CD4-positive, alpha-beta memory T cell (primary cell): ENCODE data around the gene PDE4B. TPM values are rescaled to one million over a fixed set of nuclear protein-coding genes. Genes with fewer than 3 reads are reported as not detected.

ENCODE experiments used
- CTCF ChIA-PET: fragments of 350-600 bp; sonication (Branson Sonifier 250); formaldehyde crosslinking; loops from one replicate; lab custom pipeline; 2021; ENCODE audit warnings: inconsistent platforms; ENCODE audit not compliant: partially characterized antibody; lab: Charles Lee
- POLR2A ChIA-PET: fragments of 350-600 bp; sonication (Branson Sonifier 250); formaldehyde crosslinking; loops from one replicate; lab custom pipeline; 2021; ENCODE audit not compliant: partially characterized antibody; lab: Charles Lee
- DNase-seq, 5 donors: peaks; one replicate each; pipeline versions ENCODE4 v3.0.0 to v3.0.0-alpha.2; 2020 to 2022; ENCODE audit warnings: mixed read lengths in 1 of 5
- H3K27ac ChIP-seq: one replicate; pipeline ENCODE4 v1.7.0; 2013; ENCODE audit warnings: low read depth, low read length
- H3K27me3 ChIP-seq: 2 replicates; pipeline ENCODE4 v1.7.0; 2013; ENCODE audit warnings: mild to moderate bottlenecking, low read length, moderate library complexity; ENCODE audit not compliant: insufficient read depth
- H3K36me3 ChIP-seq: 2 replicates; pipeline ENCODE4 v1.7.0; 2013; ENCODE audit warnings: mild to moderate bottlenecking, low read length, moderate library complexity; ENCODE audit not compliant: insufficient read depth
- H3K4me1 ChIP-seq: 2 replicates; pipeline ENCODE4 v1.7.0; 2013; ENCODE audit warnings: mild to moderate bottlenecking, low read length, moderate library complexity; ENCODE audit not compliant: insufficient read depth
- H3K4me3 ChIP-seq, 2 donors: one replicate each; pipeline ENCODE4 v1.7.0; 2013; ENCODE audit warnings: low read length in 2 of 2, mild to moderate bottlenecking in 1 of 2
- H3K9me3 ChIP-seq, 2 donors: one replicate each; pipeline ENCODE4 v1.7.0; 2013; ENCODE audit warnings: low read length in 2 of 2, control low read depth in 1 of 2; ENCODE audit not compliant: control insufficient read depth in 1 of 2
- H3K27ac Mint-ChIP-seq, 7 donors: one replicate each; pipeline ENCODE4 v1.8.0; 2020 to 2021; ENCODE audit warnings: mixed read lengths in 7 of 7, mild to moderate bottlenecking in 6 of 7, inconsistent platforms in 3 of 7, moderate library complexity in 3 of 7
- H3K27me3 Mint-ChIP-seq, 2 donors: one replicate each; pipeline ENCODE4 v1.8.0; 2020 to 2021; ENCODE audit warnings: mixed read lengths in 2 of 2
- H3K36me3 Mint-ChIP-seq, 2 donors: one replicate each; pipeline ENCODE4 v1.8.0; 2020 to 2021; ENCODE audit warnings: mixed read lengths in 2 of 2, inconsistent platforms in 1 of 2, mild to moderate bottlenecking in 1 of 2
- H3K4me1 Mint-ChIP-seq, 4 donors: one replicate each; pipeline ENCODE4 v1.8.0; 2020 to 2021; ENCODE audit warnings: mixed read lengths in 4 of 4, mild to moderate bottlenecking in 1 of 4
- H3K4me3 Mint-ChIP-seq, 8 donors: one replicate each; pipeline ENCODE4 v1.8.0; 2020 to 2021; ENCODE audit warnings: mixed read lengths in 8 of 8, mild to moderate bottlenecking in 7 of 8, moderate library complexity in 6 of 8, inconsistent platforms in 3 of 8
- H3K9me3 Mint-ChIP-seq, 8 donors: one replicate each; pipeline ENCODE4 v1.8.0; 2020 to 2021; ENCODE audit warnings: mixed read lengths in 8 of 8, mild to moderate bottlenecking in 5 of 8, inconsistent platforms in 3 of 8, moderate library complexity in 1 of 8
- intact Hi-C: fragments of 100-400 bp; cut with micrococcal nuclease; formaldehyde crosslinking; loops from one replicate; pipeline ENCODE4 v1.15.1; 2023
- polyA plus RNA-seq, 2 donors: library from polyadenylated mRNA; unstranded; fragments of 300-500 nt; fragmentation: Illumina TruSeq; gene quantifications; one replicate each; pipeline ENCODE4 v1.2.3, GENCODE V29; 2021
- total RNA-seq, 2 experiments: library from RNA; stranded (reverse); gene quantifications; one replicate each; pipeline ENCODE4 v1.2.3, GENCODE V29; 2021

The PDE4B gene
- total and polyA plus RNA-seq, 4 experiments from 2014 or later: 33.8 to 116 (median 40.7) TPM

DNA sequence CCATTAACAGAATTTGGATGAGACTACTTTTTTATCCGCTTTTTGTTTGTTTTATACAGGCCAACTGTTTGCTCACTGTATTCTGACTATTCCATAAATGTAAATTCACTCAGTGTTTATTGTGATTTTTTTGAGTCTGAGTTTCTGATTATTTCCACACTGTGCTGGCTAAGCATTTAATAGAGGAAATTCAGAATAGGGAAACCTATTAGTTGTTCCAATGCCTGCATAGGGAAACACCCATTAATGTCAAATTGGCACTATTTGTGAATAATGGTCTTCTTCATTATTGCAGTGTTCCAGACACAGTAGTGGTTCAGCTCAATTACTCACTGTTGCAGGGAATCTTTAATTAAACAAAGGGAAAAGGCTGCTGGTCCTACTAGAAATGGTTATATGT lies 566.6 kb downstream of the PDE4B start:
- H3K27me3 Mint-ChIP-seq: no peaks in the 10 kb centered on the region
- no peak for DNase-seq
- Histone ChIP-seq H3K4me1 (peaks cover 83% of the 10 kb centered on the region), H3K27ac (no peak overlapping the region), H3K27me3 (no peaks in the 10 kb centered on the region), H3K4me3 (no peak overlapping the region), H3K9me3 (no peaks in the 10 kb centered on the region), H3K36me3 (peaks cover 35% of the 10 kb centered on the region)
- POLR2A ChIA-PET: interaction anchor here (22.9 kb wide), 1 partner anchor 24 kb away, joined by 471 read pairs; no protein-coding TSS in a partner anchor
- H3K9me3 Mint-ChIP-seq: no peaks in the 10 kb centered on the region
- H3K36me3 Mint-ChIP-seq: peaks cover 55 to 76% of the 10 kb centered on the region in 2 donors
- CTCF ChIA-PET: no interaction called here
- peak overlapping the region in 5 of 7 donors; percentile 19 to 75 (median 62) for H3K27ac Mint-ChIP-seq
- H3K4me1 Mint-ChIP-seq: peaks cover 55 to 89% (median 70%) of the 10 kb centered on the region in 4 donors
- intact Hi-C loops: no loop called here
- H3K4me3 Mint-ChIP-seq: peak overlapping the region in 3 of 8 donors; percentile 23 to 59 (median 44)

GRCh38 chr1:66359815-66360214 lies 567.1 kb downstream of the PDE4B start:
- Histone ChIP-seq H3K4me1 (peaks cover 82% of the 10 kb centered on the region), H3K9me3 (no peaks in the 10 kb centered on the region), H3K4me3 (no peak overlapping the region), H3K36me3 (peaks cover 40% of the 10 kb centered on the region), H3K27me3 (no peaks in the 10 kb centered on the region), H3K27ac (no peak overlapping the region)
- Mint-ChIP-seq H3K9me3 (no peaks in the 10 kb centered on the region), H3K4me3 (peak overlapping the region in 3 of 8 donors; percentile 3 to 36 (median 28)), H3K36me3 (peaks cover 60 to 79% of the 10 kb centered on the region in 2 donors), H3K4me1 (peaks cover 54 to 89% (median 70%) of the 10 kb centered on the region in 4 donors), H3K27ac (peak overlapping the region in 4 of 7 donors; percentile 4 to 62 (median 26)), H3K27me3 (no peaks in the 10 kb centered on the region)
- CTCF ChIA-PET: interaction anchor here (1.0 to 2.4 kb wide), 4 partner anchors 11 to 85 kb away, joined by 3 to 8 read pairs (median 6); no protein-coding TSS in a partner anchor
- intact Hi-C loops: no loop called here
- no peak for DNase-seq
- POLR2A ChIA-PET: interaction anchor here (0.9 to 22.9 kb wide), 2 partner anchors 9 to 25 kb away, joined by 4 to 471 read pairs; no protein-coding TSS in a partner anchor

DNA sequence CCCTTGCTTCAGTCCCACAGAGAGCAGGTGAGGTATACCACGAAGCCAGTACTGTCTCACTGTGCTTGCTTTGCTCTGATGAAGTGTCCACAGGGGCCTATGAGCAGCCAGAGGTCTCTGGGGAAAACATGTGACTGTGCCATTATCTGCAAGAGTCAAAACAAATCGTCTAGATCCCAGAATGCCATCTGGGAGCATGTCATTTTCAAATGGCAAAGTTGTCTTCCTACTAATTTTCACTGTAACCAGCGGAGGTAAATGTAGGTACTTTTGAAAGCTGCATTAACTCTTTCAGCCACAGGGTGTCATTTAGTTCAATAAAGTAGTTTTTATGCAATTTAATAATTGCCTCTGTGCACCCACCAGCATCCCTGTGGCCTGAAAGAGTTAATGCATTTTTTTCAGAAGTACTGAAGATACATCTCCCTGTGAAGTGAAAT lies 567.6 kb downstream of the PDE4B start:
- peaks cover 78% of the 10 kb centered on the region for H3K4me1 ChIP-seq
- no peak overlapping the region for H3K4me3 ChIP-seq
- no peak for DNase-seq
- no peaks in the 10 kb centered on the region for H3K27me3 ChIP-seq
- peaks cover 45% of the 10 kb centered on the region for H3K36me3 ChIP-seq
- intact Hi-C loops: no loop called here
- H3K4me3 Mint-ChIP-seq: peak overlapping the region in 3 of 8 donors; percentile 3 to 64 (median 36)
- peak overlapping the region in 5 of 7 donors; percentile 4 to 77 (median 29) for H3K27ac Mint-ChIP-seq
- peaks cover 65 to 83% of the 10 kb centered on the region in 2 donors for H3K36me3 Mint-ChIP-seq
- ChIA-PET CTCF (interaction anchor here (1.0 to 2.4 kb wide), 4 partner anchors 10 to 85 kb away, joined by 3 to 8 read pairs (median 6); no protein-coding TSS in a partner anchor), POLR2A (interaction anchor here (0.7 to 22.9 kb wide), 3 partner anchors 10 to 25 kb away, joined by 3 to 471 read pairs (median 4); no protein-coding TSS in a partner anchor)
- H3K9me3 Mint-ChIP-seq: no peaks in the 10 kb centered on the region
- H3K9me3 ChIP-seq: no peaks in the 10 kb centered on the region
- peaks cover 57 to 90% (median 74%) of the 10 kb centered on the region in 4 donors for H3K4me1 Mint-ChIP-seq
- H3K27me3 Mint-ChIP-seq: no peaks in the 10 kb centered on the region
- H3K27ac ChIP-seq: no peak overlapping the region

GRCh38 chr1:66364578-66365391 lies 572.1 kb downstream of the PDE4B start:
- peaks cover 46 to 88% (median 64%) of the 10 kb centered on the region in 4 donors for H3K4me1 Mint-ChIP-seq
- H3K27me3 ChIP-seq: no peaks in the 10 kb centered on the region
- no peaks in the 10 kb centered on the region for H3K9me3 Mint-ChIP-seq
- ChIA-PET POLR2A (interaction anchor here (1.4 to 16.4 kb wide), 2 partner anchors 15 to 32 kb away, joined by 3 to 216 read pairs; no protein-coding TSS in a partner anchor), CTCF (interaction anchor here (0.8 to 1.6 kb wide), 5 partner anchors 14 to 111 kb away, joined by 3 to 5 read pairs (median 4); no protein-coding TSS in a partner anchor)
- no peak overlapping the region for H3K27ac ChIP-seq
- peaks cover 76% of the 10 kb centered on the region for H3K4me1 ChIP-seq
- peaks cover 78% of the 10 kb centered on the region for H3K36me3 ChIP-seq
- peak overlapping the region; percentile 19 to 86 (median 76) for H3K27ac Mint-ChIP-seq
- DNase-seq: no peak
- intact Hi-C loops: no loop called here
- H3K36me3 Mint-ChIP-seq: peaks cover 78 to 88% of the 10 kb centered on the region in 2 donors
- no peaks in the 10 kb centered on the region for H3K9me3 ChIP-seq
- H3K4me3 Mint-ChIP-seq: peak overlapping the region in 2 of 8 donors; percentile 31 to 37
- H3K4me3 ChIP-seq: no peak overlapping the region
- H3K27me3 Mint-ChIP-seq: no peaks in the 10 kb centered on the region

DNA sequence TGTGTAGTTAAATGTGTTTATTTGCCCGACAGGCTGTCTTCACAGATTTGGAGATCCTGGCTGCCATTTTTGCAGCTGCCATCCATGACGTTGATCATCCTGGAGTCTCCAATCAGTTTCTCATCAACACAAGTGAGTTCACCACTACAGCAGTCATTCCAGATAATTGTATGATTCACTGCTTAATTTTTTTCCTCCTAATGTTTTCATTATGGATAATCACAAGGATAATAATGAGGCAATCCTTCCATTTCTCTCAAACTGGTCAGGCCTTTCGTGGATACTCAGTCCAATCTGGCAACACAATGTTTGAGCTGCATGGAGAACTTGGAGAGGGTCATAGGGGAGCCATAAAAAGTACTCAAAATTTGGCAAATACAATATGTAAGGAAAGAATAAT lies 572.9 kb downstream of the PDE4B start:
- Mint-ChIP-seq H3K4me3 (no peak overlapping the region), H3K4me1 (peaks cover 46 to 86% (median 63%) of the 10 kb centered on the region in 4 donors), H3K9me3 (no peaks in the 10 kb centered on the region), H3K36me3 (peaks cover 81 to 89% of the 10 kb centered on the region in 2 donors), H3K27me3 (no peaks in the 10 kb centered on the region), H3K27ac (peak overlapping the region; percentile 30 to 76 (median 64))
- no peak for DNase-seq
- POLR2A ChIA-PET: interaction anchor here (1.4 to 16.4 kb wide), 2 partner anchors 16 to 33 kb away, joined by 3 to 216 read pairs; no protein-coding TSS in a partner anchor
- intact Hi-C loops: loop anchor here (2.0 kb wide), 1 partner anchor 15 kb away; no protein-coding TSS in a partner anchor
- H3K9me3 ChIP-seq: no peaks in the 10 kb centered on the region
- CTCF ChIA-PET: interaction anchor here (1.1 to 7.8 kb wide), 6 partner anchors 15 to 112 kb away, joined by 3 to 48 read pairs (median 4); no protein-coding TSS in a partner anchor
- peaks cover 76% of the 10 kb centered on the region for H3K4me1 ChIP-seq
- no peak overlapping the region for H3K27ac ChIP-seq
- no peaks in the 10 kb centered on the region for H3K27me3 ChIP-seq
- H3K36me3 ChIP-seq: peaks cover 78% of the 10 kb centered on the region
- H3K4me3 ChIP-seq: no peak overlapping the region

DNA sequence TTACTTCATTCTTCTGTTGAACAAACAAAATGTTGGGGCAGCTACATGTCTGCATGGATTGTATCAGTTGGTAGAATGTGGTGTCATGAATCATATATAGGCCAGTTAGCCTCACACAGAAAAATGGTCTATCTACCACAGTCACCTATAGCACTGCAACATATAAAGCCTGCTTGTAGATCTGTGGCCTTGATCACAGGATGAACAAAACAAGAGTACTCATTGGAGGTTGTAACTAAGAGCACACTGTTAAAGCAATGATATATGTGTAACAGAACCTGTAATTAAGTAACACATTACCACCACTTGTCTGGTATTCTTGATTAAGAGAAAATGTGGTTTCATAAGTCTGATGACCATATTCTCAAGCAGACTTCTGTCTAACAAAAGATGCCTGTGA lies 573.9 kb downstream of the PDE4B start:
- peaks cover 52 to 89% (median 68%) of the 10 kb centered on the region in 4 donors for H3K4me1 Mint-ChIP-seq
- H3K4me3 ChIP-seq: no peak overlapping the region
- H3K9me3 Mint-ChIP-seq: no peaks in the 10 kb centered on the region
- DNase-seq: no peak
- peaks cover 78% of the 10 kb centered on the region for H3K4me1 ChIP-seq
- peak overlapping the region; percentile 20 to 93 (median 89) for H3K27ac Mint-ChIP-seq
- H3K27ac ChIP-seq: peak overlapping the region; percentile 1
- H3K36me3 ChIP-seq: peaks cover 76% of the 10 kb centered on the region
- no peaks in the 10 kb centered on the region for H3K27me3 ChIP-seq
- intact Hi-C loops: loop anchor here (1.0 to 2.0 kb wide), 2 partner anchors 9 to 14 kb away; no protein-coding TSS in a partner anchor
- H3K4me3 Mint-ChIP-seq: peak overlapping the region in 4 of 8 donors; percentile 2 to 66 (median 22)
- ChIA-PET CTCF (interaction anchor here (1.0 to 7.8 kb wide), 5 partner anchors 23 to 123 kb away, joined by 3 to 48 read pairs (median 3); no protein-coding TSS in a partner anchor), POLR2A (interaction anchor here (0.9 to 16.4 kb wide), 5 partner anchors 17 to 81 kb away, joined by 3 to 216 read pairs (median 4); no protein-coding TSS in a partner anchor)
- H3K27me3 Mint-ChIP-seq: no peaks in the 10 kb centered on the region
- no peaks in the 10 kb centered on the region for H3K9me3 ChIP-seq
- peaks cover 85 to 94% of the 10 kb centered on the region in 2 donors for H3K36me3 Mint-ChIP-seq
